Adipocyte (in vitro differentiated cells): ENCODE measurements around the gene S1PR1.
"Not testable (repeated sequence)": the region's sequence is repeated elsewhere in the genome, so short reads cannot be mapped to it uniquely, and the experiment has no call there.

Experiments
- DNase-seq: peaks from one replicate; pipeline ENCODE4 v3.0.0-alpha.2; 2015; ENCODE audit warnings: low read depth
- H3K27me3 ChIP-seq: replicated peaks from 2 replicates; pipeline ENCODE4 v1.7.0; 2013; ENCODE audit warnings: mild to moderate bottlenecking, low read length, moderate library complexity; ENCODE audit not compliant: control insufficient read depth, insufficient read depth
- H3K36me3 ChIP-seq: 2 replicates; pipeline ENCODE4 v1.7.0; 2013; ENCODE audit warnings: low read length, mild to moderate bottlenecking, moderate library complexity; ENCODE audit not compliant: control insufficient read depth, insufficient read depth, severe bottlenecking
- H3K4me1 ChIP-seq: 2 replicates; pipeline ENCODE4 v1.7.0; 2013; ENCODE audit warnings: mild to moderate bottlenecking, low read length, moderate library complexity; ENCODE audit not compliant: control insufficient read depth, insufficient read depth
- H3K4me3 ChIP-seq: 2 replicates; pipeline ENCODE4 v1.7.0; 2013; ENCODE audit warnings: mild to moderate bottlenecking, low read length, moderate library complexity
- H3K9ac ChIP-seq: 2 replicates; pipeline ENCODE4 v1.7.0; 2013; ENCODE audit warnings: mild to moderate bottlenecking, low read length, moderate library complexity
- H3K9me3 ChIP-seq: 2 replicates; pipeline ENCODE4 v1.7.0; 2013; ENCODE audit warnings: mild to moderate bottlenecking, low read length, moderate library complexity; ENCODE audit not compliant: control insufficient read depth

S1PR1 gene

GRCh38 chr1:101220906-101221305 is 15.9 kb upstream of the S1PR1 start:
- no peaks in the 10 kb centered on the region for H3K9me3 ChIP-seq
- H3K4me3 ChIP-seq = no peak overlapping the region
- H3K27me3 ChIP-seq = no peaks in the 10 kb centered on the region
- no peak overlapping the region for H3K9ac ChIP-seq
- H3K4me1 ChIP-seq = no peaks in the 10 kb centered on the region
- no peak for DNase-seq
- H3K36me3 ChIP-seq = no peaks in the 10 kb centered on the region

GRCh38 chr1:101221945-101222429 is 14.8 kb upstream of the S1PR1 start:
- H3K9ac ChIP-seq = no peak overlapping the region
- no peak overlapping the region for H3K4me3 ChIP-seq
- DNase-seq = no peak
- no peaks in the 10 kb centered on the region for H3K36me3 ChIP-seq
- no peaks in the 10 kb centered on the region for H3K4me1 ChIP-seq
- no peaks in the 10 kb centered on the region for H3K27me3 ChIP-seq
- no peaks in the 10 kb centered on the region for H3K9me3 ChIP-seq

- H3K4me3 ChIP-seq = no peak overlapping the region
- peaks cover 4% of the 10 kb centered on the region for H3K27me3 ChIP-seq
- H3K36me3 ChIP-seq = no peaks in the 10 kb centered on the region
- no peaks in the 10 kb centered on the region for H3K9me3 ChIP-seq
- no peak overlapping the region for H3K9ac ChIP-seq
- DNase-seq = no peak
- H3K4me1 ChIP-seq = no peaks in the 10 kb centered on the region
Observed at GRCh38 chr1:101227837-101228236, 9.0 kb upstream of the S1PR1 start.

- Histone ChIP-seq H3K4me1 (no peaks in the 10 kb centered on the region), H3K9ac (no peak overlapping the region), H3K36me3 (no peaks in the 10 kb centered on the region), H3K27me3 (peaks cover 4% of the 10 kb centered on the region), H3K9me3 (no peaks in the 10 kb centered on the region), H3K4me3 (no peak overlapping the region)
- DNase-seq = no peak
Observed at GRCh38 chr1:101228424-101229134, 8.2 kb upstream of the S1PR1 start.

- not testable (repeated sequence) for H3K9me3 ChIP-seq, H3K36me3 ChIP-seq, H3K4me3 ChIP-seq, H3K27me3 ChIP-seq, H3K9ac ChIP-seq, DNase-seq
- H3K4me1 ChIP-seq = peaks cover 12% of the 10 kb centered on the region
Observed at GRCh38 chr1:101232182-101232581, 4.6 kb upstream of the S1PR1 start.

- no peak overlapping the region for H3K4me3 ChIP-seq
- no peak for DNase-seq
- H3K36me3 ChIP-seq = no peaks in the 10 kb centered on the region
- H3K9ac ChIP-seq = no peak overlapping the region
- H3K27me3 ChIP-seq = peaks cover 4% of the 10 kb centered on the region
- H3K9me3 ChIP-seq = no peaks in the 10 kb centered on the region
- H3K4me1 ChIP-seq = peaks cover 22% of the 10 kb centered on the region
Observed at GRCh38 chr1:101233495-101233894, 3.3 kb upstream of the S1PR1 start.

GRCh38 chr1:101235216-101235695 is 1.6 kb upstream of the S1PR1 start:
- Histone ChIP-seq H3K27me3 (peaks cover 11% of the 10 kb centered on the region), H3K4me1 (peaks cover 24% of the 10 kb centered on the region), H3K4me3 (peak overlapping the region; percentile 83), H3K9ac (peak overlapping the region; percentile 61), H3K36me3 (no peaks in the 10 kb centered on the region), H3K9me3 (no peaks in the 10 kb centered on the region)
- no peak for DNase-seq

GRCh38 chr1:101235696-101236515 is 913 bp upstream of the S1PR1 start:
- Histone ChIP-seq H3K4me1 (peaks cover 24% of the 10 kb centered on the region), H3K9ac (peak overlapping the region; percentile 61), H3K36me3 (no peaks in the 10 kb centered on the region), H3K9me3 (no peaks in the 10 kb centered on the region), H3K4me3 (peak overlapping the region; percentile 83), H3K27me3 (peaks cover 12% of the 10 kb centered on the region)
- peak; percentile 63 for DNase-seq

- H3K9me3 ChIP-seq = no peaks in the 10 kb centered on the region
- peaks cover 24% of the 10 kb centered on the region for H3K4me1 ChIP-seq
- H3K36me3 ChIP-seq = no peaks in the 10 kb centered on the region
- peak overlapping the region; percentile 83 for H3K4me3 ChIP-seq
- H3K9ac ChIP-seq = peak overlapping the region; percentile 61
- DNase-seq = peak; percentile 85
- H3K27me3 ChIP-seq = peaks cover 12% of the 10 kb centered on the region
Observed at GRCh38 chr1:101237229-101237837, 514 bp downstream of the S1PR1 start.

GRCh38 chr1:101238031-101238628 is 1.3 kb downstream of the S1PR1 start:
- H3K9ac ChIP-seq = no peak overlapping the region
- H3K4me3 ChIP-seq = peak overlapping the region; percentile 50
- peak; percentile 23 for DNase-seq
- H3K36me3 ChIP-seq = no peaks in the 10 kb centered on the region
- H3K4me1 ChIP-seq = peaks cover 24% of the 10 kb centered on the region
- no peaks in the 10 kb centered on the region for H3K9me3 ChIP-seq
- H3K27me3 ChIP-seq = peaks cover 12% of the 10 kb centered on the region

GRCh38 chr1:101238681-101239094 is 1.9 kb downstream of the S1PR1 start:
- H3K27me3 ChIP-seq = peaks cover 12% of the 10 kb centered on the region
- no peaks in the 10 kb centered on the region for H3K9me3 ChIP-seq
- H3K4me1 ChIP-seq = peaks cover 24% of the 10 kb centered on the region
- peak; percentile 97 for DNase-seq
- H3K4me3 ChIP-seq = peak overlapping the region; percentile 50
- H3K9ac ChIP-seq = no peak overlapping the region
- no peaks in the 10 kb centered on the region for H3K36me3 ChIP-seq
